ENCODE data around the gene GNAT1.

GNAT1 gene

DNA sequence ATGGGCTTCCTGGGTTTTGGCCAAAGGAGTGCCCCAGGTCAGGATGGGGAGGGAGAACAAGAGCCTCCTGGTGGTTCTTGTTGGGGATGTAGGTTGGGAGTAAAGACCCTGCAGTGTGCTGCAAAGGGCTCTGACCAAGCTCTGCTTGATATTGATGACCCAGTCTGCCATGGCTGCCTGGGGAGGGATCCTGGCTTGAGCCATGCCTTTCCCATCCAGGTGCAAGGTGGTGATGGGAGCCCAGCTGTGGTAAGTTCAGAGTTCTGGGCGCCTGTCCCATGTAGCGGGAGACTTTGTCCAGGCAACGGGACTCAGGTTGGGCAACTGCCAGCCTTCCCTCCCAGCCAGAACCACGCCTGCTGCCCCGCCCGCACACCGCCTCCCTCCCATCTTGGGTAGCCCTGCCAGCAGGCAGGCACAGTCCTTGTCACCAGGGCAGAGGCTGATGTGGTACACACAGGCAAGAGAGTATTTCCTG is 47.2 kb downstream of the GNAT1 start:
- TF ChIP-seq CTCF (IDR thresholded peaks at IDR 0.05), result no peak

GRCh38 chr3:50239649-50240048 is 48.2 kb downstream of the GNAT1 start:
- no peak for TF ChIP-seq CTCF (IDR thresholded peaks at IDR 0.05)

DNA sequence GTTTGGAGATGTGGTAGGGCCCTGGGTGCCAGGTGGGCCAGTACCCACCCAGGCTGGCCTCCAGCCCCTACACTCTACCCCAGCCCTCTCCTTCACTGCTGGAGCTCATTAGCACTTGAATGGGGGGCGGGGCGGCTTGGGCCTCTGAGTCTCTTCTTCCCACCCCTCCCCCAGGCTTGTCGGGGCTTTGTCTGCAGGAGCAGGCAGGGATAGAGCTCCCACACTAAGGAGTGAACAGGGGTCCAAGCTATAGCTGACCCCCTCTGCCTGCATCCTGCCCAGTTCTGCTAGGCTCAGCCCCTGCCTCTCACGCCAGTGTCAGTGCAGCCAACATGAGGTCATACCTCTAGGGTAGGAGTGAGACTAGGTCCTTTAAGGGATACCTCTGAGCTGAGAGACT is 49.8 kb downstream of the GNAT1 start:
- TF ChIP-seq CTCF (IDR thresholded peaks at IDR 0.05), result no peak

- no peak for TF ChIP-seq CTCF (IDR thresholded peaks at IDR 0.05)
These were observed 50.4 kb downstream of the GNAT1 start for GRCh38 chr3:50241713-50242380.

GRCh38 chr3:50242381-50242770 is 51.0 kb downstream of the GNAT1 start:
- TF ChIP-seq CTCF (IDR thresholded peaks at IDR 0.05), result no peak

DNA sequence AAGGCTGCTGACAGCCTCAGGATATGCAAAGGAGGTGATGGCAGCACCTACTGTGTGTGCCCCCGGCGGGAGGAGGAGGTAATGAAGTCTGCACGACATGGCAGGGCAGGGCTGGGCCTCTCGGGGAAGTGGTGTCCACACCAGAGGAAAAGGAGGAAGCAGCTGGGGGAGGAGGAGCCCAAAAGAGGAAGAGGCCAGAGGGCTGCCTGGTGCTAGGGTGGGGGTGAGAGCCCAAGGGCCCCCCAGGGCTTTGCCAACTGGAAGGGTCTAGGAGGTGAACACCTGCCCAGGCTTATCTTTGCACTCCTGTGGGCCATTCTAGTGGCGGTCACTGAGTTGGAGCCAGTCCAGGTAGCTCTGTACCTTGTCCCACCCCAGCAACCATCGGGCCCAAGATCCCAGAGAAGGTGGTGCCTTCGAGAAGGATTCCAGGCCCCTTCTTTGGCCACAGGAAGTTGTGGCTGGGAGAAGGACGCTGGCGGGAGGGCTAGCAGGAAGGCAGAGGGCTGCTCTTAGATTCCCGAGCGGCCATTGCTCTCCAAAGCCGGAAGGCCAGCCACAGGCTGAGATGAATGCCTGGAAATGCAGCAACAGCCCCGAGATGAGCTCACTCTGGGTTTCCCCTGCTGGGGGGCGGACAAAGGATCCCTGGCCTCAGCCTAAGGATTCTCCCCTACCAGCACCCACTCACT is 51.6 kb downstream of the GNAT1 start:
- TF ChIP-seq CTCF (IDR thresholded peaks at IDR 0.05), result no peak

- no peak for TF ChIP-seq CTCF (IDR thresholded peaks at IDR 0.05)
These were observed 52.1 kb downstream of the GNAT1 start for GRCh38 chr3:50243543-50243895.

Measured in LNCAP (cell line).